ENCODE results near the gene TRDMT1.

TRDMT1 gene

DNA sequence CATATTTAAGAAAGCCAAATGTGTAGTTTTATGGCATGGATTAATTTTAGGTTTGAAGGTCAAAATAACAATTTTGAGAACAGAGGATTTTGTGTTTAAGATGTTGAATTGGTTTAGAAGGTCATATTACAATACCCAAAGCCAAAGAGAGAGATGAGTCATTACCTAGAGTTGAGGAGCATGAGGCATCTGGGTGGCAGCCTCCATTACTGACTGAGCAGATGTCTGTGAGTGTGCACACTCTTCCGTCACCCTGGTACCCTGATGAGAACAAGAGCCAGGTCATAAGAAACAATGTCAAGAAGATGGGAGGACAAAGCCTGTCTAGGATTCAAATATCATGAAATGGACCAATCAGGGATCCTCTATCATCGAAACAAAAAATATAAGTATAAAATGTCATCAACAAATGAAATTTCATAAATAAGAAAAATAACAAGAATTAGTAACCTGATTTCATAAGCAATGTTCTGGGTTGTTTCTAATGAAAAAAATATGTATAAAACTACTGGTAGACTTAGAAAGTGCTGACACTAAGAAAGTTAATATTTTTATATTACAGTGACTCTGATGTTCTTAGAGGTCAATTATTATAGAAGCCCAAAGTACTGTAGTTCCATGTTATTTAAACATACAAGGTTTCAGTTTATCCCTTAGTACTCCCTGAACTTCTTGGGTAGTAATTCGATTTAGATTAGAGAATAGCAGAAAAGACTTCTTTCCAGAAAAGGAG is 91.8 kb downstream of the TRDMT1 start:
- in situ Hi-C loops (cut with HindIII; ENCODE audit: low sequenced_read_pairs), result no loop called here

DNA sequence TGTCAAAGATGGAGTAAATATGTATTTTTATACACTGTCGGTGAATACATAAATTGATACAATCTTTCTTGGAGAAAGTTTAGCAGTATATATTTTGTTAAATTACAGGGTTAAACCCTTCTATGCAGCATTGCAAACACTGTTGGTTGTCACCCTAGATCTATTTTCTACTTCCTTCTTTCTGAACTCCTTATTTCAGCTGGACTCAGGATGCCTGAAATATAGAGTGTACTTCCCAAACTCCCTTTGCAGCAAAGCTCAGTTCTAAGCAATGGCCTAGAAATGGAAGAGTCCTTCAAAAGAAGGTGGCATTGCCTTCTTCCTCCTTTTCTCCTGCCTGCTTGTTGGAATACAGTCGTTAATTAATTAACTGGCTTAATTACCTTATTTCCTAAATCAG is 92.4 kb downstream of the TRDMT1 start:
- in situ Hi-C loops (cut with HindIII; ENCODE audit: low sequenced_read_pairs), result no loop called here

DNA sequence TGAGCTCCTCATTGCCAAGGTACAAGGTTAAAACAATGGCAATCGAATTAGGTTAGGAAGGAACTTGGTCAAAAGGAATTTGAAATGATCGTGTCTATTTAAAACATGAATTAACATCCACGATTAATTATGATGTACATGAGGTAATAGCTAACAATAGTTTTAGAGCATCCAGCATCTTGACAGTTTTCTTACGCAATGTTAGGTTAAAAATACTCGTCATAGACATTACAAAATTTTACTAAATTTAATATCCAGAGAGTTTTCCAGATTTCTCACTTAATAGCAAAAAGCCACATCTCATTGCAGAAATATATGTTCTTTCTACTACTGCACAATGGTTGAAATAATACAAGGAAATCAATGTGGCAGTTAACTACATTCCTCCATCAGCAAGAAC is 94.5 kb downstream of the TRDMT1 start:
- in situ Hi-C loops (cut with HindIII; ENCODE audit: low sequenced_read_pairs), result no loop called here

DNA sequence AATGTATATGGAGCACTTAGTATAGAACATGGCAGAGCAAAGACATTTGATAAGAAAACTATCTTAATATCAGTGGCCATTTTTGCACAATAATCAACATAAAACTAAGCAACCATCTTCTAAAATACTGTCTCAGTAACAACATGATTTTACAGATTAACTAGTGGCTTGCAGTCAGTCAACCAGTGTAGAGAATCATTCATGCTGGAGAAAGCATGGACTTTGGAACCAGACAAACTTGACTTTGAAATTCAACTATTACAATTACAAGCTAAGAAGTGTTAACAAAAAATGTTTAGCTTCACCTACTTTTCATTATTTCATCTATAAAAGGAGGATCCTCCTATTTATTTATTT is 99.6 kb downstream of the TRDMT1 start:
- in situ Hi-C loops (cut with HindIII; ENCODE audit: low sequenced_read_pairs), result no loop called here

DNA sequence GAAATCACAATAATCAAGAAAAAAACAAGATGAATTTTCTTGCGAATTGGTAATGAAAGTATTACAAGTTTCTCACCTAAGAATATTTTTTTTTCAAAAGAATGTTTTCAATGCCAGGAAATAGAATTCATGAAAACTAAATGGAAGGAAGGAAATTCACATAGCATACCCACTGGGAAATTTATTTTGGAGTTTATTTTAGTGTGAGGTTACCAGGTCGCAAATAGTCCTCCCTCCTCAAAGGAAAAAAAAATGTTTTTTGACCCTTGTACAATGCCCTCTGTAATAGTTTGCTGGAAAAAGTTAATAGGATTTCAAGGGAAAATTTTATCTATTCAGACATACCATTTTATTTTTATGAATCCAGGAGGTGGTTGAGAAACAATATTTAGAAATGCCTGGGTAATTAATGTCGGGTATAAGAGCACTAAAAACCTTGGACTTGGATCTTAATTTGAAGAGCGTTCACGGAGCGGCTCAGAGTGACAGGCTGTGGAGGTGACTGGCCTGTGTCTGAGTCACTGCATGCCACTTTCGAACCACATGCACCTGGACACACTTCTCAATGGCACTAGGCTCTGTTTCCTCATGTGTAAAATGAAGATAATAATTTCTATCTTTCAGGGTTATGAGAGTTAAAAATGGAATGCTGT is 100.1 kb downstream of the TRDMT1 start:
- in situ Hi-C loops (cut with HindIII; ENCODE audit: low sequenced_read_pairs), result no loop called here

DNA sequence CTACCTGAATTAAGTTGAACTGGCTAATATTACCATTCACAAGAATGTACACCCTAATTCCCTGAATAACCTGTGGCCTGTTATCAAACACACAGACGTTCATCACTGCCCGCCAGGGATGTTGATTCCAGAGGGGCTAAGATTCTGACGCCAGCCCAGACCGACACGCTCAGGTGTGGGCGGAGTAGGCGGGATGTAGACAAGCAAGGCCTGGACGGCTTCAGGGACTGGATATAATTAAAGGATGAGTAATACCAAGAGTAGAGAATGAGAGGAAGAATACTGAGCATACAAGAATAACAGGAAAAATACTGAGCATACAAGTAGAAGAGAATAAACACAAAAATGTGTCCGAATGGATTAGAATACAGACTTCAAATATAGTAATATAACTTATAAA is 100.9 kb downstream of the TRDMT1 start:
- in situ Hi-C loops (cut with HindIII; ENCODE audit: low sequenced_read_pairs), result no loop called here

DNA sequence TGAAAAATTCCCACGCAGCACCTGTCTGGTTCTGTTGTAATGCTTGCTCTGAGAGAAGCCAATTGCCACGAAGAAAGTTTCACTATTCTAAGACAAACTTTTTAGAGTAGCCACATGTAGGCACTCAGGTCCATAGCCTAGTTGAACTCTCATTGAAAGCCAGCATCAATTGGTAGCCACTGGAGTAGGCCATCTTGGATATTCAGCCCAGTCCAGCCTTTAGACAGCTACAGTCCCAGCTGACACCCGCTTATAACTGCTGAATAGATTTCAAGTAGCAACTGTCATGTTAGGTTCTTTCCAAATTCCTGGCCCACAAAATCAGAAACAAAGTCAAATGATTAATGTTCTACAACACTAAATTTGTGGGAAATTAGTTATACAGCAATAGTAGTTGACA is 103.5 kb downstream of the TRDMT1 start:
- in situ Hi-C loops (cut with HindIII; ENCODE audit: low sequenced_read_pairs), result no loop called here
